GM08714 (cell line): ENCODE data around the gene MTX1.
"Not testable (repeated sequence)": the region's sequence is repeated elsewhere in the genome, so short reads cannot be mapped to it uniquely, and the experiment has no call there.

Experiments used
- H3K4me3 ChIP-seq: fragments of 200-500 bp; sonication (Bioruptor generic); 2 replicates; pipeline ENCODE4 v1.5.1; 2014; ENCODE audit warnings: mild to moderate bottlenecking, low read length, inconsistent platforms
- ZNF274 ChIP-seq: IDR thresholded peaks from 2 replicates; pipeline ENCODE4 v1.6.1; 2012; ENCODE audit warnings: mild to moderate bottlenecking, low read depth, low read length

Gene MTX1

DNA sequence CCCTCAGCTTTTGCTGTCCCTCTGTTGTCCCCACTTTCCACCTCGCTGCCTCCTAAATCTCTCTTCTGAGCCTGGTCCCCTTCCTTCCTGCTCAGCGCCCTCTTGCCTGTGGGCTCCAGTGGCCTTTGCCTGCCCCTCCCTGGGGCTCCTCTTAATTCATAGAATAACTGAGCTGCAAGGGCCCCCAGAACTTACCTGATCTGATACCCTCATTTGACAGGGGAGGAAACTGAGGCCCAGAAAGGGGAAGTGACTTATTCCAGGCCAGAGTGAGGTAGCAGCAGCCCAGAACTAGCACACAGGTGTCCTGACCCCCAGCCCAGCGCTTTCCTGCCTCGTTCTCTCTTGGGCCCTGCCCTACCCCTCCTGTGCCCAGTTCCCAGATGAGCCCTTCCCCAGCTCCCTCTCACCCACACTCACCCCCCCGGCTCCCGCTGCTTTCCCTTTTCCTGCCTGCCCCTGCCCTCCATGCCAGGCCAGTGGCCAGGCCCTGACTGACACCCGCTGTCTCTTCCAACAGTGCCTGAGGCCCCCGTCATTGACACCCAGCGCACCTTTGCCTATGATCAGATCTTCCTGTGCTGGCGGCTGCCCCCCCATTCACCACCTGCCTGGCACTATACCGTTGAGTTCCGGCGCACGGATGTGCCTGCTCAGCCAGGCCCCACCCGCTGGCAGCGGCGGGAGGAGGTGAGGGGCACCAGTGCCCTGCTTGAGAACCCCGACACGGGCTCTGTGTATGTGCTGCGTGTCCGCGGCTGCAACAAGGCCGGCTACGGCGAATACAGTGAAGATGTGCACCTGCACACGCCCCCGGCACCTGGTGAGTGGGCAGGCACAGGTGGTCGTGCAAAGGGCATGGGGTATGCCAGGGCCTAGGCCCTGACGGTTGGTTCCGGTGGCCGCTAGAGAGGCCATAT is 29.1 kb upstream of the MTX1 start:
- H3K4me3 ChIP-seq = no peak overlapping the region
- TF ChIP-seq ZNF274 = no peak

DNA sequence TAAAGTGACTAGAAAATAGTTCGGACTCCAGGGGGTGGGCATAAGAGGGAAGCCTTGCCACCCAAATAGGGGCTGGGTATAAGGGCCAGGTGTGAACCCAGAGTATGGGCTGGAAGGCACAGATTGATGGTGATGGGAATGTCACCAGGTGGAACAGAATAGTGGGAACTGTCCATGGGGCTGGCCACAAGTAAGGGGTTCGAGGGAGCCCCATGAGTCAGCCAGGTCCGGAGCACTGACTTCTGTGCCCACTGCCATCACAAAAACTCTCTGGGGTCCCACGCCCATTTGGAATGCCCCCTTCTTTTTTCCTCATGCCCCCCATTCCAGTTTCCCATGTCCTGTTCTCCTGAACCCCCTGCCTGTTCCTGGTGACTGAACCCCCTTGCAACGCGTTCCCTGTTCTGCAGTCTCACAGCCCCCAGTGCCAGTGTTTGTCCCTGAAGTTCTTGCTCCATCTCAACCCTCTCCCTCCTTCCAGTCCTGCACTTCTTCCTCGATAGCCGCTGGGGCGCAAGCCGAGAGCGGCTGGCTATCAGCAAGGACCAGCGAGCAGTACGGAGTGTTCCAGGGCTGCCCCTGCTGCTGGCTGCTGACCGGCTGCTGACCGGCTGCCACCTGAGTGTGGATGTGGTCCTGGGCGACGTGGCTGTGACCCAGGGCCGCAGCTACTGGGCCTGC is 27.0 kb upstream of the MTX1 start:
- no peak overlapping the region for H3K4me3 ChIP-seq
- no peak for TF ChIP-seq ZNF274

DNA sequence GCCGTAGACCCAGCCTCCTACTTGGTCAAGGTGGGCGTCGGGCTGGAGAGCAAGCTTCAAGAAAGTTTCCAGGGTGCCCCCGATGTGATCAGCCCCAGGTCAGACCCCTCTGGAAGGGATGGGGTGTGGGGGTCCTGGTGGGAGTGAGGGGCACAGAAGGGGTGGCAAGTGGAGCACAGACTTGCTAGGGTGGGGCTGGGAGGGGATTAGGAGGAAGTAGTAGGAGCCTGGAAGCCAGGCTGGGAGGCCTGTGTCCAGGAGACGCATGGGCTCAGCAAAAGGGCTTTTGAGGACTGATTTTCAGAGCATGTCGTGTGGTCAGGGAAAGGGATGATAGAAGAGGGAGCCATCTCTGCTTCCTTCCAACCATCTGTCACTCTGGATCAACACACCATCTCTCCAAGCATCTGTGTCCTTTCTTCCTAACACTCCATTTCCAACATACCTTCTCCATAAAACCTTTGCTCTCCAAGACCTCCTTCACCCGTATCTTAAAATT is 26.4 kb upstream of the MTX1 start:
- TF ChIP-seq ZNF274 = no peak
- no peak overlapping the region for H3K4me3 ChIP-seq

DNA sequence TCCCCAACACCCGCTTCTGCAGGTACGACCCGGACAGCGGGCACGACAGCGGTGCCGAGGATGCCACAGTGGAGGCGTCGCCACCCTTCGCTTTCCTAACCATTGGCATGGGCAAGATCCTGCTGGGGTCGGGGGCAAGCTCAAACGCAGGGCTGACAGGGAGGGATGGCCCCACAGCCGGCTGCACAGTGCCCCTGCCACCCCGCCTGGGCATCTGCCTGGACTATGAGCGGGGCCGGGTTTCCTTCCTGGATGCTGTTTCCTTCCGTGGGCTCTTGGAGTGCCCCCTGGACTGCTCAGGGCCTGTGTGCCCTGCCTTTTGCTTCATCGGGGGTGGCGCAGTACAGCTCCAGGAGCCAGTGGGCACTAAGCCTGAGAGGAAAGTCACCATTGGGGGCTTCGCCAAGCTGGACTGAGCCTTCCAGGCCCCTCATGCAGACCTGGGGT is 24.7 kb upstream of the MTX1 start:
- no peak for TF ChIP-seq ZNF274

DNA sequence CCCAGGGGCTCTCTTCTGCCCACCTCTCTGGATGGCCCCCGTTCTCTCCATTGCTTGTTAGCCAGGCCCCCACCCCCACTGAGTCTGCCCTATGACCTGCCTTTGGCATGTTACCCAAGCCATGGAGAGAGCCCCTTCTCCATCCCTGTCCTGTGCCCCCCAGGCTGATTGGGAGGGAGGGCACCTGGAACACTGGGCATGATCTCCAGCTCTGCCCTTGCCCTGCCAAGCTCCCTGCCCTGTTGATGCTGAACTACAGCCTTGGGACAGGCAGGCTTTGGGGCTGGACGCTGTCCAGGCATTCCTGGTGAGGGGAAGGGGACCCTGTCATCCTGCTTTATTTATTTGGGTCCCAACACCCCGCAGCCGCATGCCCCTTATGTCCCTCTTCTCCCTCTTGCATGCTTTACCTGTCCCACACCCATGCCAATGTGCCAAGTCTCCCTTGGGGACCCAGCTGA is 24.1 kb upstream of the MTX1 start:
- H3K4me3 ChIP-seq = no peak overlapping the region

More for the DNA sequence above, 24.7 kb upstream of the MTX1 start:
- no peak overlapping the region for H3K4me3 ChIP-seq

DNA sequence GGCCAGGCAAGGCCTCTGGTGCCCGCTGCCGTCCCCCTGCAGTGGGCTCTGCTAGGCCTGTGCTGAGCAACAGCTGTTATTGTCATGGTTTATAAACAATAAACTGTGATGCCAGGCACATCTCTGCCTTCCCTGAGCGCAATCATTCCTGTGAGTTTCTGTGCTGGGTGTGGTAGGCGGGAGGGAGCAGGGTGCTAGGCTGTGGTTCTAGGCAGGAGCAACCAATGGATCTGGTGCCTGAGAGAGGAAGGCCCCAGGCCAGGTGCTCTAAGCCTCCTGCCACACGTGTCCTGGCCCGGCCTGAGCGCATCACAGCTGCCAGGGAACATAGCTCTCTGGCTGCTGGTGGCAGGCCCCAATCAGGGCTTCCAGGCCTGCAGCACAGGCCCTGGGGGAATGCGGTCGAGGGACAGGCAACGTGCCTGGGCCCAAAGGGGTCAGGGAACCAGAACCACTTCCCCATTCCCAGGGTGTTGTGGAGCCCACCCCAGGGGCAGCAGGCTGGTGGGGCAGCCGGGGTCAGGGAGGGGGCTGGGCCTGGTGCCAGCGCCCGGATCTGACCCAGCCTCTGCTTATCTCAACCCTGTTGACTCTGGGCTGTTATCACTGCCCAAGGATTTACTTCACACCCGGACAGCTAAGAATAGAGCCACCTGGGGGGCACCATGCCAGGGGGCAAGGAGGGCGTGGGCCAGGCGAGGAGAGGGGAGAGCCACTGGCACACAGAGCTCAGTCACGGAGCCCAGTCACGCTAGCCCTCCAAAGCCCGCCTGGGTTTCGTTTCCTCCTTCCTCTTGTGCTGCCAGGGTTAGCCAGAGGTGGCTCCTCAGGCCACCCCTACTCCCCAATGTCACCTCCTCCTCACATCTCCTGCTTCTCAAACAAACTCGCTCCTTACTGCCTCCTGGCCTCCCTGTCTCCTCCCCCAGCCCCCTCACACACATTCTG is 23.4 kb upstream of the MTX1 start:
- no peak for TF ChIP-seq ZNF274
- H3K4me3 ChIP-seq = no peak overlapping the region

More for the DNA sequence above, 24.1 kb upstream of the MTX1 start:
- TF ChIP-seq ZNF274 = no peak

DNA sequence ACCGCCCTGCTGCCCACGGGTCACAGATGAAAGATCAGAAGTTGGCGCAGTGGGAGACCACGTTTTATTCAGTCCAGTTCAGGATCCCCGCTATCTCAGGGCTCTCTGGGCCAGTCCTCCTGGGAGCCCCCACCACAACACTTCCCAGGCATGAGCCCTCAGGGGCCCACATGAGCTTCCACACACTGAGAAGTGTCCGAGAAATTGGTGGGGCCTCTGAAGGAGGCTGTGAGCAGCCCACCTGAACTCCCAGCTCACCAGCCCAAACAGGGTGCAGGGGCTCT is 22.8 kb upstream of the MTX1 start:
- H3K4me3 ChIP-seq = no peak overlapping the region
- TF ChIP-seq ZNF274 = no peak

DNA sequence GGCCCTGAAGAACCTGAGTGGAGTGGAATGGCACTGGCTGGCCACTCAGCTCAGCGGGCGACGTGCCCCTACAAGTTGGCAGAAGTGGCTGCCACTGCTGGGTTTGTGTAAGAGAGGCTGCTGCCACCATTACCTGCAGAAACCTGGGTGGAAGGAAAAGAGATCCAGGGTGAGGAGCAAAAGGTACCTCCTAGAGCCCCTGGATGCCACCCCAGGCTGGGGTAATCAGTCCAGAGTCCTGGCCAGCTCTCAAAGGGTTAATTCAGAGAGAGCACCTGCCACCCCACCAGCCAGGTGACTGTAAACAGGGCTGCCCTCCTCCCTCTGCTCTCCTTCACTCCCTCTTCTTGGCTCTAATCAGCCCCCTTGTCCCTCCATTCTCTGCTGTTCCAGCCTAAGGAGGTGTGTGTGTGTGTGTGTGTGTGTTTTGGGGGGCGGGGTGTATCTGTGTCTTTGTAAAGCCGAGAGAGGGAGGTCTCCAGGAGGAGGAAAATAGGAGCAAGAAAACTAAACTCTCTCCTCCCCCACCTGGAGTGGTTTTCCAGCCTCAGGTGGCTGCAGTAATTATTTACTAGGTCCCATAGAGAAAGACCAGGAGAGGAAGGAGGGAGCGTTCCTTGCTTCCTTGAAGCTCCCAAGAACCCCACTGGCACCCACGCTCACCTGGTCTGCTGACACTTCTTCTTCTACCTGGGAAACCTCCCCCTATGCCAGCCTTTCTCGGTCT is 22.3 kb upstream of the MTX1 start:
- no peak overlapping the region for H3K4me3 ChIP-seq
- TF ChIP-seq ZNF274 = no peak

DNA sequence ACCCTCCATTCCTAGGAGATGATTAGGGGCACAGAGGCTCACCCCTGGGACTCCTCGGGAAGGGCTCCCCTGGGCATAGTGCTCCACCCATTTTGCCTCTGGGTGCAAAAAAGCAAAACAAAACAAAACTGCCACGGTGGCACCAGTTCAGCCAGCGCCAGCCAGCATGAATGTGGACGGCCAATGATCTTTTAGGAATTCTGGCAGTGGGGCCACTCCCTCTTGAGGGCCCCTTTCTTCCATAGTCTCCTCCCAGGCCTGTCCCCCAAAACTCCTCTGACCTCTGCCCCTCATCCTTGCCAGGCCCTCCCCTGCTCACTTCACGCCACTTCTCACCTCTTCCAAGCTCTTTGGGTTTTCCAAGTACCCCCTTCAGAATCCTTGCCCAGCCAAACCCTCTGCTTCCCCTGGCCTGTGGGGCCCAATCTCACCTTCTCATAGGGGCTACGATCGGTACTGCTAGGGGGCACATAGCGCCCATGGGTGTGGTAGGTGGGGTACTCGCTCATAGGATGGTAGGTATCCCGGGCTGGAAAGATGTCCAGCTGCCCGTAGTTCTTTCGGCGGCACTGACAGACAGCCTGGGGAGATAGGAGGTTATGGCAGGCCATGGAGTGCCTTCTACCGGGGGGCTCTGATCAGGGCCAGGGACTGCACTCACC is 21.6 kb upstream of the MTX1 start:
- H3K4me3 ChIP-seq = no peak overlapping the region
- TF ChIP-seq ZNF274 = no peak

DNA sequence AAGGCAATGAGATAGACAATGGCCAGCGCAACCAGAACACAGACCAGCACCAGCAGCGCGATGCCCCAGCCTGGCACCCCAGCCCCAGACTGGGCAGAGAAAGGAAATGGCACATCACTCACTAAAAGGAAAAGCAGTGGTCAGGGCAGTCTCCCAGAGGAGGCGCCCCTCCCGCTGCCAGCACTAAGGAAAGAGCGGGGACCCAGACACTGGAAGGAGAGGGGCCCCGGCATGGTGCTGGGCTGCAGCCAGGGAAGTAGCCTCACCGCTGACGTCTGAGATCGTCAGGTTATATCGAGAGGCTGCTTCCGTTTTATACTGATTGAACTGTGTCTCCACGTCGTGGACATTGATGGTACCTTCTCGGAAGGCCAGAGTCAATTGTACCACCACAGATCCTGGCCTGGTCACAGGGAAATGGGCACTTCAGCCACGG is 21.0 kb upstream of the MTX1 start:
- no peak overlapping the region for H3K4me3 ChIP-seq
- TF ChIP-seq ZNF274 = no peak

DNA sequence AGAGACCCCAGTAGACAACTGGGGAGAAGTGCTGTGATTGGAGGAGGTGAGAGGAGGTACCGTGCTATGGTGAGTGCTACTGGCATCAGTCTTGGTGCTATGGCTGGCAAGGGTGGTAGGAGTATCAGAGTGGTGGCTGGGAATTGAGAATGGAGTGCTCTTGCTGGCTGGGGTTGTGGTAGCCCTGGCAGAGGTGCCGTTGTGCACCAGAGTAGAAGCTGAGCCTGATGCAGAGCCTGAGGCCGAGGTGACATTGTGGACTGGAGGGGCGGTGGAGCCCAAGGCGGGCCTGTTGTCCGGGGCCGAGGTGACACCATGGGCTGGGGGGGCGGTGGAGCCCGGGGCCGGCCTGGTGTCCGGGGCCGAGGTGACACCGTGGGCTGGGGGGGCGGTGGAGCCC is 20.2 kb upstream of the MTX1 start:
- no peak for TF ChIP-seq ZNF274
- no peak overlapping the region for H3K4me3 ChIP-seq

DNA sequence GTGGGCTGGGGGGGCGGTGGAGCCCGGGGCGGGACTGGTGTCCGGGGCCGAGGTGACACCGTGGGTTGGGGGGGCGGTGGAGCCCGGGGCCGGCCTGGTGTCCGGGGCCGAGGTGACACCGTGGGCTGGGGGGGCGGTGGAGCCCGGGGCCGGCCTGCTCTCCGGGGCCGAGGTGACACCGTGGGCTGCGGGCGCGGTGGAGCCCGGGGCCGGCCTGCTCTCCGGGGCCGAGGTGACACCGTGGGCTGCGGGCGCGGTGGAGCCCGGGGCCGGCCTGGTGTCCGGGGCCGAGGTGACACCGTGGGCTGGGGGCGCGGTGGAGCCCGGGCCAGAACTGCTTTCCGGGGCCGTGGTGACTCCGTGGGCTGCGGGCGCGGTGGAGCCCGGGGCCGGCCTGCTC is 18.6 kb upstream of the MTX1 start:
- H3K4me3 ChIP-seq = not testable (repeated sequence)

DNA sequence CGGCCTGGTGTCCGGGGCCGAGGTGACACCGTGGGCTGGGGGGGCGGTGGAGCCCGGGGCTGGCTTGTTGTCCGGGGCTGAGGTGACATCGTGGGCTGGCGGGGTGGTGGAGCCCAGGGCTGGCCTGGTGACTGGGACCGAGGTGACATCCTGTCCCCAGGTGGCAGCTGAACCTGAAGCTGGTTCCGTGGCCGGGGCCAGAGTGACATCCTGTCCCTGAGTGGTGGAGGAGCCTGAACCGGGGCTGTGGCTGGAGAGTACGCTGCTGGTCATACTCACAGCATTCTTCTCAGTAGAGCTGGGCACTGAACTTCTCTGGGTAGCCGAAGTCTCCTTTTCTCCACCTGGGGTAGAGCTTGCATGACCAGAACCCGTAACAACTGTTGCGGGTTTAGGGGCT is 16.6 kb upstream of the MTX1 start:
- H3K4me3 ChIP-seq = no peak overlapping the region
- no peak for TF ChIP-seq ZNF274
